H9 (cell line): ENCODE data around the gene SLC36A2. TPM values are rescaled to one million over a fixed set of nuclear protein-coding genes. Genes with fewer than 3 reads are reported as not detected.
"Not testable (repeated sequence)": the region's sequence is repeated elsewhere in the genome, so short reads cannot be mapped to it uniquely, and the experiment has no call there.

Source experiments
- DNase-seq: peaks from one replicate; pipeline ENCODE4 v3.0.0-alpha.2; 2017
- H2AFZ ChIP-seq: one replicate; pipeline ENCODE4 v1.6.1; 2013; ENCODE audit warnings: mild to moderate bottlenecking, low read length, control low read depth, moderate library complexity
- H2AK5ac ChIP-seq: 2 replicates; pipeline ENCODE4 v1.6.1; 2013; ENCODE audit warnings: low read length, control low read depth, mixed read lengths; ENCODE audit not compliant: insufficient read length
- H2BK120ac ChIP-seq: one replicate; pipeline ENCODE4 v1.6.1; 2013; ENCODE audit warnings: low read depth, mild to moderate bottlenecking, low read length, control low read depth, inconsistent platforms; ENCODE audit not compliant: poor library complexity, severe bottlenecking
- H2BK12ac ChIP-seq: 2 replicates; pipeline ENCODE4 v1.6.1; 2013; ENCODE audit warnings: low read length, control low read depth, mixed read lengths, low read depth; ENCODE audit not compliant: insufficient read length
- H2BK15ac ChIP-seq: 2 replicates; pipeline ENCODE4 v1.6.1; 2013; ENCODE audit warnings: low read depth, low read length, control low read depth
- H2BK20ac ChIP-seq: one replicate; pipeline ENCODE4 v1.6.1; 2013; ENCODE audit warnings: low read depth, mild to moderate bottlenecking, low read length, control low read depth, inconsistent platforms; ENCODE audit not compliant: poor library complexity, severe bottlenecking
- H2BK5ac ChIP-seq: 2 replicates; pipeline ENCODE4 v1.6.1; 2013; ENCODE audit warnings: low read length, control low read depth, mixed read lengths; ENCODE audit not compliant: insufficient read length
- H3K14ac ChIP-seq: 2 replicates; pipeline ENCODE4 v1.6.1; 2013; ENCODE audit warnings: low read length, control low read depth; ENCODE audit not compliant: insufficient read depth
- H3K18ac ChIP-seq: 2 replicates; pipeline ENCODE4 v1.6.1; 2013; ENCODE audit warnings: low read depth, mild to moderate bottlenecking, mixed read lengths, low read length, control low read depth; ENCODE audit not compliant: insufficient read length
- H3K23ac ChIP-seq: 2 replicates; pipeline ENCODE4 v1.6.1; 2013; ENCODE audit warnings: low read length, control low read depth, mixed read lengths, low read depth; ENCODE audit not compliant: insufficient read length
- H3K23me2 ChIP-seq: 2 replicates; pipeline ENCODE4 v1.6.1; 2013; ENCODE audit warnings: low read depth, mild to moderate bottlenecking, mixed read lengths, low read length, control low read depth; ENCODE audit not compliant: insufficient read length, poor library complexity, severe bottlenecking
- H3K27ac ChIP-seq: 2 replicates; pipeline ENCODE4 v1.5.1; 2013; ENCODE audit warnings: low read length, control low read depth, mixed read lengths, low read depth; ENCODE audit not compliant: insufficient read length
- H3K27me3 ChIP-seq: 2 replicates; pipeline ENCODE4 v1.6.1; 2013; ENCODE audit warnings: low read length, control low read depth, inconsistent platforms; ENCODE audit not compliant: insufficient read depth
- H3K4ac ChIP-seq: 2 replicates; pipeline ENCODE4 v1.6.1; 2013; ENCODE audit warnings: low read depth, mild to moderate bottlenecking, control low read depth, inconsistent platforms, low read length, moderate library complexity
- H3K4me1 ChIP-seq: 2 replicates; pipeline ENCODE4 v1.6.1; 2013; ENCODE audit warnings: low read length, control low read depth, inconsistent platforms; ENCODE audit not compliant: insufficient read depth
- H3K4me2 ChIP-seq: 2 replicates; pipeline ENCODE4 v1.6.1; 2013; ENCODE audit warnings: low read length, control low read depth, mixed read lengths; ENCODE audit not compliant: insufficient read length, insufficient read depth
- H3K56ac ChIP-seq: 2 replicates; pipeline ENCODE4 v1.6.1; 2013; ENCODE audit warnings: low read depth, mild to moderate bottlenecking, mixed read lengths, low read length, control low read depth; ENCODE audit not compliant: insufficient read length
- H3K79me1 ChIP-seq: 2 replicates; pipeline ENCODE4 v1.6.1; 2013; ENCODE audit warnings: low read depth, mild to moderate bottlenecking, moderate library complexity, low read length, control low read depth, inconsistent platforms; ENCODE audit not compliant: insufficient read depth, poor library complexity, severe bottlenecking
- H3K79me2 ChIP-seq: 2 replicates; pipeline ENCODE4 v1.6.1; 2013; ENCODE audit warnings: low read length, control low read depth, inconsistent platforms; ENCODE audit not compliant: insufficient read depth
- H3K9ac ChIP-seq: 2 replicates; pipeline ENCODE4 v1.6.1; 2013; ENCODE audit warnings: low read length, control low read depth, mixed read lengths; ENCODE audit not compliant: insufficient read length; ENCODE audit errors: extremely low read depth
- H3K9me3 ChIP-seq: one replicate; pipeline ENCODE4 v1.6.1; 2013; ENCODE audit warnings: low read depth, low read length, inconsistent platforms; ENCODE audit not compliant: control insufficient read depth
- H3T11ph ChIP-seq: one replicate; pipeline ENCODE4 v1.6.1; 2013; ENCODE audit warnings: mild to moderate bottlenecking, low read length, control low read depth, inconsistent platforms
- H4K20me1 ChIP-seq: one replicate; pipeline ENCODE4 v1.6.1; 2013; ENCODE audit not compliant: control insufficient read depth, insufficient read length, insufficient read depth
- H4K5ac ChIP-seq: 2 replicates; pipeline ENCODE4 v1.6.1; 2013; ENCODE audit warnings: low read depth, mild to moderate bottlenecking, mixed read lengths, low read length, control low read depth; ENCODE audit not compliant: insufficient read length
- H4K8ac ChIP-seq: replicated peaks from 2 replicates; pipeline ENCODE4 v1.6.1; 2013; ENCODE audit warnings: low read length, control low read depth, mixed read lengths, low read depth; ENCODE audit not compliant: insufficient read length
- H4K91ac ChIP-seq: 2 replicates; pipeline ENCODE4 v1.6.1; 2013; ENCODE audit warnings: low read depth, mild to moderate bottlenecking, moderate library complexity, mixed read lengths, low read length, control low read depth; ENCODE audit not compliant: insufficient read length
- H3K27ac Mint-ChIP-seq, 3 experiments: 2 replicates in 2 of 3; 3 replicates in 1 of 3; pipeline ENCODE4 v1.8.0; 2020 to 2021; ENCODE audit warnings: mixed read lengths in 3 of 3, mild to moderate bottlenecking in 1 of 3, moderate library complexity in 1 of 3
- H3K27me3 Mint-ChIP-seq: 2 replicates; pipeline ENCODE4 v1.8.0; 2021; ENCODE audit warnings: low read depth, mild to moderate bottlenecking, moderate library complexity, mixed read lengths
- H3K36me3 Mint-ChIP-seq, 3 experiments: 2 replicates in 2 of 3; 3 replicates in 1 of 3; pipeline ENCODE4 v1.8.0; 2020 to 2021; ENCODE audit warnings: low read depth in 3 of 3, mixed read lengths in 3 of 3; ENCODE audit not compliant: insufficient read depth in 1 of 3
- H3K4me1 Mint-ChIP-seq, 2 experiments: 2 replicates each; pipeline ENCODE4 v1.8.0; 2020; ENCODE audit warnings: mixed read lengths in 2 of 2
- H3K4me3 Mint-ChIP-seq, 2 experiments: 2 replicates in 1 of 2; 3 replicates in 1 of 2; pipeline ENCODE4 v1.8.0; 2020 to 2021; ENCODE audit warnings: mild to moderate bottlenecking in 2 of 2, mixed read lengths in 2 of 2, moderate library complexity in 1 of 2
- H3K9me3 Mint-ChIP-seq, 2 experiments: 2 replicates in 1 of 2; 3 replicates in 1 of 2; pipeline ENCODE4 v1.8.0; 2020; ENCODE audit warnings: mild to moderate bottlenecking in 2 of 2, mixed read lengths in 2 of 2, moderate library complexity in 1 of 2
- WGBS: extraction: QIAGEN DNeasy Blood & Tissue Kit; methylation state at CpG from one replicate; pipeline ENCODE4 v1.1.7; 2013; ENCODE audit warnings: missing lambda C conversion rate, low lambda C conversion rate, mixed read lengths; ENCODE audit not compliant: insufficient read length; ENCODE audit errors: extremely low coverage; 5-methylcytosine and 5-hydroxymethylcytosine counted together
- total RNA-seq: library from RNA; stranded (reverse); gene quantifications from 2 replicates; pipeline ENCODE4 v1.2.1, GENCODE V29; 2021

The SLC36A2 gene
- total RNA-seq, 1 experiment from 2014 or later: 0.15 TPM

- H4K8ac ChIP-seq, H2BK5ac ChIP-seq, H3K23ac ChIP-seq, H3K4me2 ChIP-seq, H3K4me1 ChIP-seq, H3K36me3 Mint-ChIP-seq, H2BK15ac ChIP-seq, H2BK120ac ChIP-seq, H2BK12ac ChIP-seq, H2AFZ ChIP-seq, H3K27me3 Mint-ChIP-seq, H3T11ph ChIP-seq, DNase-seq, H3K27ac ChIP-seq, H2BK20ac ChIP-seq, H2AK5ac ChIP-seq, H3K27me3 ChIP-seq, H3K9ac ChIP-seq, H3K9me3 ChIP-seq, H3K18ac ChIP-seq, H3K56ac ChIP-seq, H3K4me3 Mint-ChIP-seq, H3K27ac Mint-ChIP-seq, H3K14ac ChIP-seq, H4K91ac ChIP-seq, H3K23me2 ChIP-seq, H3K79me1 ChIP-seq, H4K5ac ChIP-seq, H4K20me1 ChIP-seq, H3K4ac ChIP-seq, H3K79me2 ChIP-seq: not testable (repeated sequence)
- no CpG with 5 or more reads among the region's 27 CpGs for WGBS
- Mint-ChIP-seq H3K4me1 (peaks cover 10 to 11% of the 10 kb centered on the region in 2 experiments), H3K9me3 (peaks cover 5 to 12% of the 10 kb centered on the region in 2 experiments; a peak in 3 of 5 replicates)
These were observed 38.1 kb downstream of the SLC36A2 start for GRCh38 chr5:151309266-151309665.
